DLD1 (cell line): Measurements from ENCODE around the gene RBM5.

Experiments
- in situ Hi-C: cut with HindIII; loops from 2 replicates; pipeline ENCODE4 v1.10.0; 2017; ENCODE audit warnings: low sequenced_read_pairs

Gene RBM5

DNA sequence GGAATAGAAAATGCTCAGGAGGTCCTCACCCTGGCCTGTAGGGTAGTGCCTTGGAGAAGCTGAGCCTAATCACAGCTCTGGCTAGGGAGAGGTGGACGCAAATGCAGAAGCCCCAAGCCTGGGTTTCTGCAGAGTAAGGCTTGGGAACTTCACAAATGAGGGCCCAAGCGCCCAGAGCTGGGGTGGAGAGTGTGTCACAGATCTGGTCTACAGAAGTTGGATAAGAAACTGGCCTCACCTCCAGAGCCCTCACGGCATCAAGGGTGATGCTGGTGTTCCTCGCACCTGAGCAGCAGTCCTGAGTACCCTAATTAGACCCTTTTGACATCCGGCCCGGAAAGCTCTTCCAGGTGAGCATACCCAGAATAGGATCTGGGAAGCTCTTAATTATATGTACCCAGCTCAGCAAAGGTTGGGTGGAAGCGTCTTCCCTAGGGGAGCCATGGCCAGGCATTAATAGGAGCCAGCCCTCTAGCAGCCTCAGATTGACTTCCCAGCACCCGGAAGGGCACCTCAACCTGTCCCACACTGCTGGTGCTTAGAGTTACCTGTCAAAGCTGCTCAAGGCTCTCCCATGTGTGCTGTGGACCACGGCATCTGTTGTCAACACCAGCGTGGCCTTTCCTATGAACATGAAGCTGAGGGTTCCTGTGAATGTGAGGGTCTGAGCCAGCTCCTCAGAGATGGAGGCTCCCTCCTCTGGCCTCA is 31.8 kb downstream of the RBM5 start:
- in situ Hi-C loops, result no loop called here

- in situ Hi-C loops, result no loop called here
Measured at GRCh38 chr3:50121072-50122032, 32.6 kb downstream of the RBM5 start.

DNA sequence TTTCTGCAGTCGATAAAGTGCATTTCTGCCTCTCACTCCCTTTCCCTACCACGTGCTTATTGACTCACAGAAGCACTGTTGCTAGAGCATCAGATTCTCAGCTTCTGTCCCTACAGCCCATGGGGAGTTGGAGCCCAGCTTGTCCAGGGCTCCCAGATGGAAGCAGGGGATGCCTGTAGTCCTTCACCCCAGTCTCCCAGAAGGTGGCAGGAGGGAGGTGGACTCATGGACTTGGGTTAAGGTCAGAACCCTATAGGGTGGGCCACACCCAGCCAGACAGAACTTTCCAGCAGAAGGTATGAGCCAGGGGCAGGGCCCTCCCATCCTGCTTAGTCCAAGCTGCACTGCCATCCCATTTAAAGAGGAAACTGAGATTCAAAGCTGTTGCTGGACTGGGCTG is 33.4 kb downstream of the RBM5 start:
- in situ Hi-C loops, result no loop called here

- in situ Hi-C loops, result no loop called here
Measured at GRCh38 chr3:50122661-50123391, 34.1 kb downstream of the RBM5 start.

GRCh38 chr3:50123394-50124051 is 34.8 kb downstream of the RBM5 start:
- in situ Hi-C loops, result no loop called here

GRCh38 chr3:50124052-50124799 is 35.5 kb downstream of the RBM5 start:
- in situ Hi-C loops, result no loop called here

- in situ Hi-C loops, result no loop called here
Measured at GRCh38 chr3:50124800-50125178, 36.1 kb downstream of the RBM5 start.

- in situ Hi-C loops, result no loop called here
Measured at GRCh38 chr3:50125541-50126286, 37.0 kb downstream of the RBM5 start.

DNA sequence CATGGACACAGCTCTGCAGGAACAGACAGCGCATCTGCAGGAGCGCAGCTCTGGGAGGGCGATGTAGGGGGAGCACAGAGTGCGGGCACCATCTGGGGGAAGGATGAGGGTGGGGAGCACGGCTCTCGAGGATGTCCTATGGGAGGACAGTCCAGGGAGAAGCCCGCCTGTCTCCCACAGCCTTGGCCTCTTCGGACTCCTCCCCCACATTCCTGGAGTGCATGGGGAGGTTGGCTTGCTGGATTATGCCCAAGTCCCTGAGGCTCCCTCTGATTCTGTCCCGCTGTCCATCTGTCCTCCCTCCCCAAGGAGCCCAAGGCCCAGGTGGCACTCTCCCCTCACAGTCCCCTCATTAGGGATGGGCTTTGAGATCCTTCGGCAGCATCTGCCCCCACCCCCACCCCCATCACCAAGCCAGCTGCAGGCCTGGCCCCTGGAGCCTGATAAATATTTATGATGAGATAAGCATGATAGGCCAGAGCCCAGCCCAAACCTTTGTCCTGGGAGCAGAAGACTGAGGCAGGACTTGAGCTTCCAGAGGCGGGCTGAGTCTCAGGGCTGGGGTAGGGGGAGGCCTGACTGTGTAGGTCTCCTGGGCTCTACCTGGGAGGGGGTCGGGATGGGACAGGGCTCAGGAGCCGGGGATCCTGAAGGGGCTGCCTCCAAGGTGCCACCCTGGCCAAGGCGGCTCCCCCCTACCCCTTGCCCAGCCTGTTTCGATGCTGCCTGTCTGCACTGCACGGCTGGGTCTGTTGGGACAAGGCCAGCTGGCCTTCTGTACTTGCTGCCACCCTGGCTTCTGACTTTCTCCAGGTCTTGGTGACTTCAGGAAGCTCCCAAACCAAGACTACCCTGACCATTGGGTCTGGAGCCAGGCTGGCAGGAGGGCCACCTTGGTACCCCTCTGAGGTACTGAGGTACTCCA is 37.8 kb downstream of the RBM5 start:
- in situ Hi-C loops, result no loop called here

DNA sequence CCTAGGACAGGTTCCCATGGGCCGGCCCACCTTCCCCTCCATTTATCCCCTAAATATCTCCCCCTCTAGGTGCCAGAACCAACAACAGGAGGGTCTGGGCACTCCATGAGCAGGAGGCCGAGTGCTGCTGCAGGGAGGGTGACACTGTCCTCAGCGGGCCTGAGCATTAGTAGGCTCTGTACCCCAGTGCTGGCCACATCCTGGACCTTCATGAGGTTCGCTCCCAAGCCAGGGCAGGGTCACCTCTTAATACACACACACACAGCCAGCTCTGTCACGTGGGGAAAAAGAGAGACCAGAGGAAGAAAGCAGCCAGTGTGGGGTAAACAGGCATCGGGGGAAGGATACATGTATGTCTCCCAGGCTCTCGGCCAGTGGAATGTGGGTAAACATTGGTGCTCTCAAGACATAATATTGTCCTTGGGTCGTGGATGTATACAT is 38.6 kb downstream of the RBM5 start:
- in situ Hi-C loops, result no loop called here

DNA sequence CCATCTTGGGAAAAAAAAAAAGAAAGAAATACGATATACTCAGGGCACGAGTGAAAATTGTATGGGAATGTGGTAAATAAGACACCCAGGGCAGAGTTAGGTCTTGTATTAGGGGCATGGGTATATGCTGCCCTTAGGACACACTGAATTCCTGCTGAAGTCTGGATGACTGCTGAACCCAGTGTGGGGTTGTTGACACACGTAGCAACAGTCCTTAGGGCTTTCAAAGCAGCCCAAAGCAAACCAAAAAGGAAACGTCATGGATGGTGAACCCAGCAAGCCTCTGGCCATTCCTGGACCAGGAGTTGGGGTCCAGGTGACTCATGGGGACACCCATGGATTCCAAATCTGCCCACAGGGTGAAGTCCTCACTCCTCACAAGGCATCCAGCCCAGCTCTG is 39.3 kb downstream of the RBM5 start:
- in situ Hi-C loops, result no loop called here

- in situ Hi-C loops, result no loop called here
Measured at GRCh38 chr3:50130436-50130835, 41.7 kb downstream of the RBM5 start.

GRCh38 chr3:50132421-50133282 is 43.9 kb downstream of the RBM5 start:
- in situ Hi-C loops, result no loop called here

GRCh38 chr3:50133283-50133615 is 44.5 kb downstream of the RBM5 start:
- in situ Hi-C loops, result no loop called here

DNA sequence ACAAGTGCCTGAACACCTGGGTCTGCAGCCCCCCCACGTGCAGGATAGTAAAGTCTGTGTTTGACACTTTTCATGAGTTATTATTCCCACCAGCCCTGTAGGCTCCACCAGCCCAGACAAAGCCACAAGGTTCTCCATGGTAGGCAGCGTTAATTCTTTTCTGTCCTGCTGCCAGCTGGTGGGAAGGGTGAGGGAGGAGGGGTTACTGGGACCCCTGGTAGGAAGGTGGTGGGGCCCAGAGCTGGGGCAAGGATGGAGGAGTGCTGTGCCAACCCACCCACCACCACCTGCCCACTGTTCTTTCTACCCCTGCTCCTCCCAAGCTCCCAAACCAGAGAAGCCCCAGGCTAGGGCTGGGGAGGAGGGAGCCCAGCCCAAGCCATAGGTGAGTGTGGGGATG is 45.6 kb downstream of the RBM5 start:
- in situ Hi-C loops, result no loop called here

- in situ Hi-C loops, result no loop called here
Measured at GRCh38 chr3:50135964-50136363, 47.2 kb downstream of the RBM5 start.

GRCh38 chr3:50136714-50137405 is 48.1 kb downstream of the RBM5 start:
- in situ Hi-C loops, result no loop called here
